ENCODE results near the gene DACT2. TPM values are rescaled to one million over a fixed set of nuclear protein-coding genes. Genes with fewer than 3 reads are reported as not detected.

Gene DACT2
- total RNA-seq, 1 experiment from 2014 or later = 3.3 TPM

GRCh38 chr6:168294901-168295300 is 24.7 kb downstream of the DACT2 start:
- TF ChIP-seq REST (IDR thresholded peaks at IDR 0.05; ENCODE audit: insufficient read depth in 1 of 2, low read depth in 2 of 2, low read length in 1 of 2) = no peak
- TF ChIP-seq POLR2AphosphoS5 (IDR thresholded peaks at IDR 0.05; ENCODE audit: low read depth, low read length) = no peak
- no peak for TF ChIP-seq SIN3A (IDR thresholded peaks at IDR 0.05; ENCODE audit: borderline replicate concordance, insufficient read depth, low read depth, low read length)
- no peak for TF ChIP-seq TCF7L2 (IDR thresholded peaks at IDR 0.05; ENCODE audit: low read depth, low read length)
- TF ChIP-seq, protein P1, sequence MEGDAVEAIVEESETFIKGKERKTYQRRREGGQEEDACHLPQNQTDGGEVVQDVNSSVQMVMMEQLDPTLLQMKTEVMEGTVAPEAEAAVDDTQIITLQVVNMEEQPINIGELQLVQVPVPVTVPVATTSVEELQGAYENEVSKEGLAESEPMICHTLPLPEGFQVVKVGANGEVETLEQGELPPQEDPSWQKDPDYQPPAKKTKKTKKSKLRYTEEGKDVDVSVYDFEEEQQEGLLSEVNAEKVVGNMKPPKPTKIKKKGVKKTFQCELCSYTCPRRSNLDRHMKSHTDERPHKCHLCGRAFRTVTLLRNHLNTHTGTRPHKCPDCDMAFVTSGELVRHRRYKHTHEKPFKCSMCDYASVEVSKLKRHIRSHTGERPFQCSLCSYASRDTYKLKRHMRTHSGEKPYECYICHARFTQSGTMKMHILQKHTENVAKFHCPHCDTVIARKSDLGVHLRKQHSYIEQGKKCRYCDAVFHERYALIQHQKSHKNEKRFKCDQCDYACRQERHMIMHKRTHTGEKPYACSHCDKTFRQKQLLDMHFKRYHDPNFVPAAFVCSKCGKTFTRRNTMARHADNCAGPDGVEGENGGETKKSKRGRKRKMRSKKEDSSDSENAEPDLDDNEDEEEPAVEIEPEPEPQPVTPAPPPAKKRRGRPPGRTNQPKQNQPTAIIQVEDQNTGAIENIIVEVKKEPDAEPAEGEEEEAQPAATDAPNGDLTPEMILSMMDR (IDR thresholded peaks at IDR 0.05) = no peak
- ATAC-seq (no peak), DNase-seq (ENCODE audit: low read depth, low spot score) (no peak)
- intact Hi-C loops (cut with micrococcal nuclease; ENCODE audit: unreplicated experiment) = no loop called here
- BruUV-seq (replicated peaks) = no TSS peak
- Histone ChIP-seq H3K9me3 (ENCODE audit: control insufficient read depth, insufficient read depth, low read depth, low read length) (no peaks in the 10 kb centered on the region), H3K27ac (ENCODE audit: low read length) (no peak overlapping the region), H3K4me1 (ENCODE audit: control insufficient read depth, insufficient read depth, low read length) (no peaks in the 10 kb centered on the region), H3K36me3 (ENCODE audit: control insufficient read depth, insufficient read depth, low read length) (no peaks in the 10 kb centered on the region), H3K4me3 (ENCODE audit: low read depth in 2 of 2, low read length in 2 of 2) (no peak overlapping the region), H3K27me3 (ENCODE audit: control insufficient read depth, insufficient read depth, low read length) (peaks cover 22% of the 10 kb centered on the region)
- ChIA-PET CTCF (no interaction called here), POLR2A (no interaction called here)
- in situ Hi-C loops (cut with HindIII; ENCODE audit: low pct_unique_long_range_greater_than_20kb, low sequenced_read_pairs) = no loop called here

DNA sequence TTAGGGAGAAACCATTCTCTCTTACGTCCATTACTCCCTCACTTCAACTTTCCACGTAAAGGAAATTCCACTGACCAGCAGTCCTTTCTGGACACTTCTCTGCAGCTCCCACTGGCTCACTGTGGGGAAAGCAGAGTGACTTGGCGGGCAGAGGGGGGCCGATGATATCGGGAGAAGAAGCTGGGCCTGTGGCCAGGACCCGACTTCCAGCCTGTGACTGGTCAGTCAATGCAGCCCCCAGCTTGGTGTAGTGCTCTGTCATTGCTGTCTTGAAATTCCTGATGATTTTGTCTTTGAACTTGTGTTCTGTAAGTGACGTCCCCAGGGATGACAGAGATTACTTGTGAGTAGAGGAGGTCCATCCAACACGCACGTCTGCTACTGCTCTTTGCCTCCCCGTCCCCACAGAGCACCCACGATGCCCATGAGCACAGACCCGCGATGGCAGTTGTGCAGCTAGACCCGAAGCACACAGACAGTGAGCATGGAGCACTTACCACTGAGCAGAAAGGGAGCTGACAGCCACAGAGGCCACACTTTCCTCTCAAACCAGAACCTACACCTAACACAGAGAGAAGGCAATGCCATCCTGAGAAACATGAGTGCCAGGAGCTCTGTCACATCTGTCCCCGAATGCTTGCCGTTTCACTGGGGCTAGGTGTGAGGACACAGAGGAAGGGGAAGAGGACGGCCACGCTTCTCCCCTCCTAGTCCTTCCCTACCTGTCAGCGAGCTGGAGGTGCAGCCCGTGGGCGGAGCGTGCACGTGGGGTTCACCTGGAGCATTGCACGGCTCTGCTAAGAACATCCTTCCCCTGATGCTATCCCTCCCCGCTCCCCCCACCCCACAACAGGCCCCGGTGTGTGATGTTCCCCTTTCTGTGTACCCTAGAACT is 25.7 kb downstream of the DACT2 start:
- no peaks in the 10 kb centered on the region for H3K36me3 ChIP-seq (ENCODE audit: control insufficient read depth, insufficient read depth, low read length)
- in situ Hi-C loops (cut with HindIII; ENCODE audit: low pct_unique_long_range_greater_than_20kb, low sequenced_read_pairs) = no loop called here
- H3K27ac ChIP-seq (ENCODE audit: low read length) = no peak overlapping the region
- ATAC-seq = no peak
- peaks cover 22% of the 10 kb centered on the region for H3K27me3 ChIP-seq (ENCODE audit: control insufficient read depth, insufficient read depth, low read length)
- CTCF ChIA-PET = interaction anchor here (0.6 kb wide), 1 partner anchor 80 kb away, joined by 5 read pairs; no protein-coding TSS in a partner anchor
- H3K4me3 ChIP-seq (ENCODE audit: low read depth in 2 of 2, low read length in 2 of 2) = no peak overlapping the region
- no peak for DNase-seq (ENCODE audit: low read depth, low spot score)
- H3K4me1 ChIP-seq (ENCODE audit: control insufficient read depth, insufficient read depth, low read length) = no peaks in the 10 kb centered on the region
- intact Hi-C loops (cut with micrococcal nuclease; ENCODE audit: unreplicated experiment) = no loop called here
- TF ChIP-seq POLR2AphosphoS5 (IDR thresholded peaks at IDR 0.05; ENCODE audit: low read depth, low read length) (no peak), SIN3A (IDR thresholded peaks at IDR 0.05; ENCODE audit: borderline replicate concordance, insufficient read depth, low read depth, low read length) (no peak), TCF7L2 (IDR thresholded peaks at IDR 0.05; ENCODE audit: low read depth, low read length) (no peak), REST (IDR thresholded peaks at IDR 0.05; ENCODE audit: insufficient read depth in 1 of 2, low read depth in 2 of 2, low read length in 1 of 2) (no peak)
- TF ChIP-seq, protein P1 (IDR thresholded peaks at IDR 0.05) = no peak
- no peaks in the 10 kb centered on the region for H3K9me3 ChIP-seq (ENCODE audit: control insufficient read depth, insufficient read depth, low read depth, low read length)
- no TSS peak for BruUV-seq (replicated peaks)
- POLR2A ChIA-PET = no interaction called here

Measured in Panc1 (cell line).